Stimulated activated CD4-positive, alpha-beta T cell treated with anti-CD3 and anti-CD28 coated beads, Interleukin-4, amount 100 ng/mL, for 24 hours (primary cell): ENCODE data around the gene FBLN2.

Experiments
- DNase-seq: peaks from one replicate; pipeline ENCODE4 v3.0.0-alpha.2; 2020

The FBLN2 gene

DNA sequence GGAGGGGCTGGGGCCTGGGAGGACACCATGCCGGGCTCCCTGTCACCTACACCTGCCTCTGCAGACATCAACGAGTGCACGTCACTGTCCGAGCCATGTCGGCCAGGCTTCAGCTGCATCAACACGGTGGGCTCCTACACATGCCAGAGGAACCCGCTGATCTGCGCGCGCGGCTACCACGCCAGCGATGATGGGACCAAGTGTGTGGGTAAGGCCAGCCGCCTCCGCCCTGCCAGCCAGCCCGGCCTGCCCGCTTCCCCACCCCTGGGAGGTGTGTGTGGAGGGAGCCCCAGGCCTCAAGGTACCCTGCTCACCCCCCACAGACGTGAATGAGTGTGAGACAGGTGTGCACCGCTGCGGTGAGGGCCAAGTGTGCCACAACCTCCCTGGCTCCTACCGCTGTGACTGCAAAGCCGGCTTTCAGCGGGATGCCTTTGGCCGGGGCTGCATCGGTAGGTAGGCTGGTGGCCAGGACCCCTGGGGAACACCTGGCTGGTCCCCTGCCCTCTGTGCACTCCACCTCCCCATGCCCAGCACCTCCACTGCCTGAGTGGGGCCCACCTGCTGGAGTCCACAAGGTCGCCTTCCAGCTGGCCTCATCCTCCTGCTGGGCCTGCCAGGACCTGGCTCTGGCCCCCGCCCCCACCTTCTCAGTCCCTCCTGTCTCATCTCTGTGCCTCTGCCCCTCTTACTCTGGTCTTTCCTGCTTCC is 80.1 kb downstream of the FBLN2 start:
- DNase-seq, result no peak

DNA sequence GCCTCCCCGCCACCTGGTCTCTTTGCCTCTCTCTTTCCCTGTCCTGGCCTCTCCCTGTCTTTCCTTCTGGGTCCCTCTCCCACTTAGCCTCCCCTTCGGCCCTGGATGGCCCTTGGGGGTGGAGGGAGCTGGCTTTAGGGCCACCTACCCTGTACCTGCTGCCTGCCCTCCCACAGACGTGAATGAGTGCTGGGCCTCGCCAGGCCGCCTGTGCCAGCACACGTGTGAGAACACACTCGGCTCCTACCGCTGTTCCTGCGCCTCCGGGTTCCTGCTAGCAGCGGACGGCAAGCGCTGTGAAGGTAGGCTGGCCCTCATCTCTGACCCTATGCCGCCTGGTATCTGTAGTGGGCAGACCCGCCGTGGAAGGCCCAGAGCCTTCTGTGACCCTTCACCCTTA is 80.7 kb downstream of the FBLN2 start:
- no peak for DNase-seq

DNA sequence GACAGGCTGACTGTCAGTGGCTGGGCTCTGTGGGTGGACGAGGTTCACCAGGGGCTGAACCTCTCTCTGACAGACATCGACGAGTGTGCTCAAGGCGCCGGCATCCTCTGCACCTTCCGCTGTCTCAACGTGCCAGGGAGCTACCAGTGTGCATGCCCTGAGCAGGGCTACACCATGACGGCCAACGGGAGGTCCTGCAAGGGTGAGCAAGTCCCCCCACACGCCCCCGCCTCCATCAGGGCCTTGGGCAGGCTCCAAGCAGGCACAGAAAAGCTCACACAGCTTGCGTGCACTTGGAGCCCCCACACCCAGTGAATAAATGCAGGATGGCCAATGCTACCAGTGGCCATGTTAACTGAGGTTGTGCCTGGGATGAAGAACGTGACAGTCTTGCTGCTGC is 82.3 kb downstream of the FBLN2 start:
- no peak for DNase-seq

DNA sequence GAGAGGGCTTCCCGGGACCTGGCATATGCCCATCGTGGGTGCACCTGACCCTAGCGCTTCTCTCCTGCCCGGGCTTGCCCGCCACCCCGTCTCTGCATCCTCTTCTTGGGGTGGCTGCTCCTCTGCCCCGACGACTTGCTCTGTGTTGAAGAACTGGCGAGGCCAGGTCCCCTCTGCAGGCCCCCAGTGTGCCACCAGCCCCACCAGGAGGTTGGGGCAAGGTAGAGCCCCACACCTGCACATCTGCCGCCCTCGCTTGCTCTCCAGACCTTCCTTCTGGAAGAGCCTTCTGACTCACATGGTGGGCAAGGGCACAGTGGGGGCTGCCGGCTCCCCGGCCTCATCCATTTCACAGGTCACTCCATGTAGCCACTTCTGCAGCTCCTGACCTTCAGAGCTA is 84.3 kb downstream of the FBLN2 start:
- DNase-seq, result no peak

DNA sequence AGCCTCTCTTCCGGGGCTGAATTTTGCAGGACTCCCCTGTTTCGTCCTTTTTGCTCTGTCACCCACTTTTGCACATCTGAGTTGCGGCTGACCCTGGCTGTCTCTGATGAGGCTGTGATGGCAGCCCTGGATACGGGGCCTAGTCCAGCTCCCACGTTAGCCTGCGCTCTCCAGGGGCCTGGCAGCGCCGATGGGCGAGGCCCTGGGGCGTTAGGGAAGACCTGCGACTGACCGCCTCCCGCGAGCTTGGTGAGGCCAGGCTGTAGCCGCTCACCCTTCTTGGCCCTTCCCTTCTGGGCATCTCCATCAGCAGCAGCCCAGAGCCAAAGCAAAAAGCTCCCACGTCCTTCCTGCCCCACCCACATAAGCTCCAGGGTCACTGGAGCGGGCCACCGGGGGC is 85.2 kb downstream of the FBLN2 start:
- no peak for DNase-seq

DNA sequence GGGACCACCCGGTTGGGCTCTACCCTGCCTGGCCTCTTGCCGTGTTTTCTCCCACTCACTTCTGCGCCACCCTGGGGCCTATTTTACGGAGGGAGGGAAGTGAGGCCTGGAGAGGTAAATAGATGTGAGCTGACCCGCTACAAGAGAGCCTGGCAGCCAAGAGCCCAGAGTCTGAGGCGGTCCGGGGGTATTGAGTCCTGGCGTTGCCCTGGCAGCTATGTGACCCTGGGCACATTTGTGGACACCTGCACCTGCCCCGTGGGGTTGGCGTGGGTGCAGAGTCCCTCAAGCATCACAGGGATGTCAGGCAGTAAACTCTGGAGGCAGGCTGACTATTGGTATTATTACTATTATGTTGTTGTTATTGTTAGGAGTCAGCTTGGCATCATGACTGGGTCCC is 85.7 kb downstream of the FBLN2 start:
- no peak for DNase-seq

DNA sequence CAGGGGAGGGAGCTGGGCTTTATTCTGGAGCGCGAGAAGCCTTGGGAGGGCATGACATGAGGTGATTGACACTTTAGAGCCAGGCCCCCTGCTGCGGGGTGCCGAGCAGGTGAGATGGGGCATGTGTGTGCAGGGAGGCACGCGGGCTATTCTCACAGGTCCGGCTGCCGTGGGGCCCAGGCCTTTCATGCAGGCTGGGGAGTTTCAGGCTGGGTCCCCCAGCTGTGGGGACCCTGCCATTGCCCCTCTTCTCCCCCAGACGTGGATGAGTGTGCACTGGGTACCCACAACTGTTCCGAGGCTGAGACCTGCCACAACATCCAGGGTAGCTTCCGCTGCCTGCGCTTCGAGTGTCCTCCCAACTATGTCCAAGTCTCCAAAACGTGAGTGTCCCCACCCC is 87.3 kb downstream of the FBLN2 start:
- no peak for DNase-seq

DNA sequence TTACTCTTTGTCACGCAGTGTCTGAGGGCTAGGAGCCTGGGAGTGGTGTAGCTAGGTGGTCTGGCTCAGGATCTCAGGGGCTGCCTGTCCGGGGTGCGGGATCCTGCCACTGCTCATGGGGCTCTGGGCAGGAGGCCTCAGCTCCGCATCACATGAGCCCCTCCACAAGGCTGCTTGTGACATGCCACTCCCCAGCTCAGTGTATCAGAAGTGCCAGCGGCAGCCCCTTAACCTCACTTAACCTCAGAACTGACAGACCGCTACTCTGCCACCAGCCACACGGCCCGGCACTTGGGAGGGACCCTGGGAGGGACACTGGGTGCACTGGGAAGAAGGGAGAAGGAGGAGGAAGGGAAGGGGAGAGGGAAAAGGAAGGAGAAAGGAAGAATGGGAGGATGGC is 87.9 kb downstream of the FBLN2 start:
- DNase-seq, result no peak

DNA sequence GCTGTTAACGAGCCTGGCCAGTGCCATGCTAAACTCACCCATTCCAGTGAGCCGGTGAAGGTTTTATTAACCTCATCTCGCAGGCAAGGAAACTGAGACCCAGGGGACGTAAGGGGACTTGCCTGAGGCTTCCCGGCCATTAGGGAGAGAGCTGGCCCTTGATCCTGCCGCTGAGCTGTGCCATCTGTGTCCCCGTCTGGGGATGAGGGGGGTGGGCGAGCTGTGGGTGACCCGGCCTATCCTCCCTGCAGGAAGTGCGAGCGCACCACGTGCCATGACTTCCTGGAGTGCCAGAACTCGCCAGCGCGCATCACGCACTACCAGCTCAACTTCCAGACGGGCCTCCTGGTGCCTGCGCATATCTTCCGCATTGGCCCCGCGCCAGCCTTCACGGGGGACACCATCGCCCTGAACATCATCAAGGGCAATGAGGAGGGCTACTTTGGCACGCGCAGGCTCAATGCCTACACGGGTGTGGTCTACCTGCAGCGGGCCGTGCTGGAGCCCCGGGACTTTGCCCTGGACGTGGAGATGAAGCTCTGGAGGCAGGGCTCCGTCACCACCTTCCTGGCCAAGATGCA is 88.5 kb downstream of the FBLN2 start:
- no peak for DNase-seq

DNA sequence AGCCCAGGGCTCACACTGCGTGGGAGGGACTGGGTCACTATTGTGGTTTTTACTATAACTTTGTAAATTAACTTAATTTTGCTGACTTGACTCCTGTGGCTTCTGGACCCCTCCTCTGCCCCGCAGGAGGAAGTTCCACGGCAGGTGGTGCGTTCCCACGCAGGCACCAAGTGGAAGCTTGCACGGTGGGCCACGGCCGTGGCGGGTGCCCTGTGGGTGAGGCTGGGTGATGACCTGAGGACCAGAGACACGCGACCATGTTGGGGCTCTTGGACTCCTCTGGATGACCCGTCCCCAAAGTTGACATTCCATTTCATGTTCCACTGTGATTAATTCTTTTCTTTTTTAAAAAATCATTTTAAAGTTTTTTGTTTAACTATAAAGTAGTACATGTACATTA is 89.0 kb downstream of the FBLN2 start:
- DNase-seq, result no peak

DNA sequence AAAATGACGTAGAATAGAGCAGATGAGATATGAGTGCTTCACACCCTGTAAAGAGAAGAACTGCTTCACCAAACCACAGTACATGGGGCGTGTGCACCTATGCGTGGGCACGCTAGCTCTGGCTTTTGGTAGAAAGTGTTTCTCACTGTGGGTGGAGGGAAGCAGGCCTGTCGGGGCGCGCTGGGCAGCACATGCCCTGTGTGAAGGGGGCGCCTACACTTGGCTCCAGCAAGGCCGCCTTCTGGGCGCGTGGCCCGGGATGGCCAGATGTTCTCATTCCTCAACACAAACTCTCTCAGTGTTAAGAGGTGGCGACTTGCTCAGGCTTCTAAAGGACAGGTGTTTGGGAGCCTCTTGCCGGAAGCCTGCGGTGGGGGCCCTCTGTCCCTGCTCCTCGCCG is 90.0 kb downstream of the FBLN2 start:
- no peak for DNase-seq

DNA sequence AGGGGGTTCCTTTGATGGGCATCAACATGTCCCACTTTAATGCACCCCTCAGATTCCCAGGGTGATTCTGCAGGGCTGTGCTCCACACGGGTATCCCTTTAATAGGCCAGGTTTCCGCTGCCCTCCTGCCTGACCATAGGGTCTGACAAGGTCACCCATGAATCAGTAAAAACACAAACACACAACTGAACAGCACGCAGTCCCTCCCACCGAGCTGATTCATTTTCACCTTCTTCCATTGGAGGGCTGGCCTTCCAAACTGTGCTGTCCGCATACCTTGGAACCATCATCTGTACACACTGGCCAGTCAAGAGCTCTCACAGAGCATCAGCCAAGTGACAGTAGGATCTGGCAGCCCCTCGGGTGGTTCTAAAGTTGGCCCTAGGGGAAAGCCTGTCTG is 93.7 kb downstream of the FBLN2 start:
- no peak for DNase-seq

DNA sequence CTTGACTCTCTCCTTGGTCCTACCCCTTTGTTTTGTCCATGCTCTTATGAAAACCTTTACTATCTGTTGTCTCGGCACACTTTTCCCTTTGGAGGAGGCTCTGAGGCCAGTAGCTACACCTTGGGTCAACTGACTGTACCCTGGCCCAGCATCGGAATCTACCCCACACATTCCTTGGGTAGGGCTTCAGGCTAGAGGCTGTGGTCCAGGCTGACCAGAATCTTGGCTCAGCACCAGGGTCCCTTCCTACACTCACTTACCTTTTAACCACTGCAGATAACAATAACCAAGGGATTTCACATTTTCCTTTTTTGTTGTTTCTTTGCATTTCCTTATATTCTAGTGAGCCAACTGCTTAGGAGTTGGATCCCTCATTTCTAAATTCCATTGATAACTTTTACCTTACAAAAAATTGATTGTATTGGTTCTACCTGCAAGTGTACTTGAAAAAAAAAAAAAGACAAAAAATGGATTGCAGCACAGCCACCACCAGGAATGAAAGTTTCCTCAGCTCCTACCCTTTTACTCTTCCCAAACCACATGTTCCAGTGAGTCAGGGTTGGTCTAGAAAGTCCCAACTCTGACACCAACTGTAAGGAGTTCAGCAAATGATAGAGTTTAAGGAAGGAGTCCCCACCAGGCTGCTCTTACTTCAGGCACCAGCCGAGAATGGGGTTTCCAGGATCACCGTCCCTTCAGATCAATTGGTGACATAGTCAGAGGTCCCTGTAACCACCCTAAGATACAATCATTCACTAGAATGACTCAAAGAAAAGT is 95.6 kb downstream of the FBLN2 start:
- no peak for DNase-seq

DNA sequence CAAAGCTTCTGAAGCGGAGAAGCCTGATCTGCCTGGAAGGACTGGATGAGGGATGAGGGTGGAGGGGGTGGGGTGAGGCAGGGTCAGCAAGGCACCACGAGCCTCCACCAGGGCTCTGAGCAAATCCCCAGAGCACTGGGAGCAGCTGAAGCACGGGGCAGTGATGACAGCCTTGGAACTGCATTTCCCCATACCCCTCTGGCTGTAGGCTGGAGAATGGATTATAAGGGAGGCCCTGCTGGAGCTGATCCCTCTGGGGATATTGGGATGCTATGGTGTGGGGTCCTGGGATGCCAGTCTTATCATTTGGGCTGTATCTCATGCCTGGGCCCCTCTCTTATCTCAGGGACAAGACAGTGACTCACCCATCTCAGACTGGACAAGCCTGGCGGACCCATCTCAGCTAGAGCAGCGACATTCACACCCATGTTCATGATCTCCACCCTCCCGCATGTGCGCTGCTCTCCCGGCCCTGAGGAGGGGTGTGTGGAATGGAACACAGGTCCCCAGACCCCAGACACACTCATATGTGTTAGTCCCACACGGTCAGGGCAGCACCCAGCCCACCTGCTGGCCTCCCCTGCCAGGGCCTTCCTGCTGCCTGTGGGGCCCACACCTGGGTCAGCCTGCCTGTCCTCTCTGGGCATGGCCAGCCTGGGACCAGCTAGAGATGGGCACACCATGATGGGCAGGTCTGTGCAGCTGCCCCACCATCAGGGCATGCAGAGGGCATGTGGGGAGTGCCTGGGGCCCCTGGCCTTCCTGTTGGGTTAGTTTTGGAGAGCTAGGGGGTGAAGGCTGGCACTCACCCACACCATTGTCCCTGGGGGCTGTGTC is 97.1 kb downstream of the FBLN2 start:
- DNase-seq, result no peak

DNA sequence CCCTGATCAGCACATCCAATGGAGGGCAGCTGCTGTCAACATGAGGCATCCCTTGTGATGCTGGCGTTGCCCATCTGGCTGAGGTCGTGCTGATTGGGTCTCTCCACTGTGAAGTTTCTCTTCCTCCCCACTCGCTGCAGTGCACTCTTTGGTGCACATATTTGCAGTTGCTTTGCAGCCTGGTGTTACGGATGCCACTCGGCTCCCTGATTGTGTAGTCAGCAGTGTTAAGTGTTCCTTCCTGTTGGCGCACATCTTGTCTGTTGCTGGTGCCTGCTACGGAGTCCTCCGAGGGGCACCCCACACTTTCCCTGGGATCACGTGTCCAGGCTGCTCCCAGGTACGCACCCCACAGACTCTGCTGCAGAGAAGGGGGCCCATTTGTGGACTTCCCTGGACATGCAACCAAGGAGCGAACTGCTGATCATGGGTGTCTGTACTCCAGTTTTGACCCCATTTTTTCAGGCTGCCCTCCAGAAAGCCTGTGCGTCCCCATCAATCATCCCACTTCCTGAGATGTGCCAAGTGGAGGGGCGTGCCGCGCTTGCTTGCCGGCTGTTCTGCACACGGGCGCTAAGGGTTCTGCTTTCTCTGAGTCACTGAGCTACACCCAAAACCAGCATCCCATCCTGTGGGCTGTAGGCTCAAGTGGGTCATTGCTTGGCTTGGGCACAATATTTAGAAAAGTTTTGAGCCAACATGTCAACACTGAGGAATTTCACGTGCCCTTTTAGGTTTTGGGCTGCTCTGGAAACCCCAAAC is 98.6 kb downstream of the FBLN2 start:
- no peak for DNase-seq

DNA sequence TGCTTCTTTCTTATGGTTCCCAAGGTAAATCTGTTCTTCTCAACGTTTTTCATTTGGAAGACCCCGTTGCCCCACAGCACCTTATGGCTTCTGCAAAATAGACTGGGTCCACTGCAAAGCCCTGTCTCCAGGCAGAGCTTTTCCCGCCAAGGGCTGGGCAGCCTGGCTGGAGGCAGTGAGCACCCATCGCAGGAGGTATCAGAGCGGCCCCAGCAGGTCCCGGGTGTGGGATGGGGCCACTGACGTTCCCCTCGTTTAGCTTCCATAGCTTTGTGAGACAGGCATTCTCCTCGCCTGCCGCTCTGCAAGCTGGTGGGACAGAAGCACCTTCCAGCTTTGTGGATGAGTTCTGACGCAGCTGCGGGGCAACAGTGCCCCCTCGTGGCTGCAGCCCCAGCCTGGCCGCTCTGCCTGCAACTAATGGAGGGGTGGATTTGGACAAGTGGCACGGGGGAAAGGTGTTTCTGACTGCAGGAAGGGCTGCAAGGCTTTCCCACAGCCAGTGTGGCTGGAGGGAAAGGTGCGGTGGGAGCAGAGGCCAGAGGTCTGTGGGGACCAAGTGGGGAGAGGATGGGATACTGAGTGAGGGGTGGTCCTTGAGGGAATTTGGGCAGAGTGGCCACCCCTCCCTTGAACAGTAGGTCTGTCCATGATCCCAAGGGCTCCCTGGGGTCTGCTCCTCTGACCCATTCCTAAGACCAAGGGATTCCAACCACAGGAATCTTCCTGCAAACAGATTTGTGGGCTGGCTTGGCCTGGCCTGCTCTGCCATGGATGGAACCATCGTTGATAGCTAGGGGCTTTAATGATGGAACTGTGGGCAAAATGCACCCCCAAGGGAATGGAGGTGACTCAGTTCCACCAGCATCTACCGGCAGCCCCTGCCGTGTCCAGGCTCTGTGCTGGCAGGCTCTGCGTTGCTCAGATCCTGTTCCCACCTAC is 99.4 kb downstream of the FBLN2 start:
- peak; percentile 78 for DNase-seq

DNA sequence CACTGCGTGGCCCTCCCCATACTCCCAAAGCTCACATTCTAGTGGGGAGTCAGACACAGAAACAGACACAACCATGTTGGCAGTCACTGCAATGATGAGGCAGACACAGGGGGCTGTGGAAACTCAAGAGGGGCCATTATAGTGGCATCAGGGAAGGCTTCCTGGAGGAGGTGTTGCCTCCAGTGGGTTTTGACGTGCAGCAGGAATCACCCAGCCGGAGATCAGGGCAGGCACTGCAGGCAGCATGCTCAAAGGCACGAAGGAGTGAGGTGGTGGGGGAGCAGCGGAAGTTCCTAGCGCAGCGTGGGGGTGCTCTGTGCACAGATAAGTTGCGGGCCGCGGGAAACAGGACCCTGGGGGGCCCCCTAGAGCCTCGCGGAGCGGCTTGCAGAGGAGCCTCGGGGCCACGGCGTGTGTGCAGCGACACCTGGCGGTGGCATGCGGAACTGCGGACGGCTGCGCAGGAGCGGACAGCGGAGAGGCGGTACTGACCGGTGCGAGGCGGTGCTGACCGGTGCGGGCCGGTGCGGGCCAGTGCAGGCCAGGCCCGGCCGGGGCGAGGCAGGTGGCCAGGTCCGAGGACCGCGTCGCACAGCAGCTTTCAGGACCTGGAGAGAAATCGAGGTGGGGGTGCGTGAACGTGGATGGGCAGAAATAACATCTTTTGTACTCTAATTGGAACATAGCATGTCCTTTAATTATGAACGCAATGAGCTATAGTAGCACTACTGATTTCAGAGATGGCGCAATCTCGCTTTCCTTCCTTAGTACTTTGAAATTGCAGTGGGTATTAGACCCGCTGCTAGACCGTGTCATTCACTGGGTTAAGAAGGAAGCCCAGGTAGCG is 101.5 kb downstream of the FBLN2 start:
- peak; percentile 80 for DNase-seq

DNA sequence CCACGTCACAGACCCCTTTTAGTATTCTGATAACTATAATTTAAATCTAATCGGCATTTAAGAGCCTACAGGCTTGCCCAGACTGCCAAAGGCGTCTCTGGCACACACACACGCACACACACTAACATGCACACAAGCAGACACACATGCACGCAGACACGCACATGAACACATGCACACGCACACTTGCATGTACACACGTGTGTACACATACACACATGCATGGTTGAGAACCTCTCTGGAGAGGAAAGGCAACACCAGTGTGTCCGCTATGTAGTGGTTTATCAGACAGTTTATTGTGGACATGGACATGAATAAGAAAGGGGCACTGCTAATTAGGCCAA is 102.1 kb downstream of the FBLN2 start:
- DNase-seq, result no peak

DNA sequence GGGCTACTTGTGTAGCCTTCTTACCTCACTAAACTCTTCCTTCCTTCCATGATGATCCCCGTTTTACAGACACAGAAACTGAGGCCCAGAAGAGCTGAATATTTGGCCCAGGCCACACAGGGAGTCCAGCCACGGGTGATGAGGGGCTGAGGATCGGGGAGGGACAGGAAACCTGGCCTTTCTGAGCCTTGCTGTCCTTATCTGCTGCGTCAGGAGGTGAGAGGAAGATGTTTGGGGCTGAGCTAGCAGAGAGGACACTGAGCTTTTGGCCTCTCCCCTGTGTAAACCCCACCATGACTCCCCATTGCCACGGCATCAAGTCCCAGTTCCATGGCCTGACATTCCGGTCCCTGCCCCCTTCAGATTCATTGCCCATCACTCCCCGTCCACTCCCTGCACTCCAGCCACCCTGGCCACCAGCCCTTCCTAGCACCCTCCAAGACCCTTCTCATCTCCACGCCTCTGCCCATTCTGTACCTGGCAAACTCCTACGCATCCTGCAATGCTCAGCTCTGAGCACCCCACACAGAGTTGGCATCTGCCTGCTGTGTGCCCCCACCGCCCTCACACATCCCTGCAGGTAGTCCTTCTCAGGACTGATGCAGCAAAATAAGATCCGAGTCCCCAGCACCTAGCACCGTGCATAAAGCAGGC is 103.0 kb downstream of the FBLN2 start:
- no peak for DNase-seq

DNA sequence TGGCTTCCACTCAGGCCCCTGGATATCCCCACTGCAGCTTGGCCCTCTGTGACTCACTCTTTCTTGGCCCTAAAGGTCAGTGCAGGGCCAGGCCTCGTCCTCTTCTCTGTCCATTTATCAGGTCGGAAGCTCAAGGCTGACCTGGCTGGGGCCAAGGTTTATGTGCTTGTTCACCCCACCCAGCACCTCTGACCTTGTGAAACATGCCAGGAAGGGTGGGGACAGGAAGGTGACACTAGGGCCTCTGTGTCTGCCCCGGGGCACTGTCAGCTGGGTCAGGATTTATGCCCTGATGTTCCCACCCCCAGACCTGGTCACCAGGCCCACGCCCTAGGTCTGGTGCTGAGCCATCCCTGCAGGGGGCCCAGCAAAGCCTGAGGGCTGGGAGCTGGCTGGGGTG is 103.8 kb downstream of the FBLN2 start:
- no peak for DNase-seq
